ENCODE results near the gene HAUS7.

The HAUS7 gene

DNA sequence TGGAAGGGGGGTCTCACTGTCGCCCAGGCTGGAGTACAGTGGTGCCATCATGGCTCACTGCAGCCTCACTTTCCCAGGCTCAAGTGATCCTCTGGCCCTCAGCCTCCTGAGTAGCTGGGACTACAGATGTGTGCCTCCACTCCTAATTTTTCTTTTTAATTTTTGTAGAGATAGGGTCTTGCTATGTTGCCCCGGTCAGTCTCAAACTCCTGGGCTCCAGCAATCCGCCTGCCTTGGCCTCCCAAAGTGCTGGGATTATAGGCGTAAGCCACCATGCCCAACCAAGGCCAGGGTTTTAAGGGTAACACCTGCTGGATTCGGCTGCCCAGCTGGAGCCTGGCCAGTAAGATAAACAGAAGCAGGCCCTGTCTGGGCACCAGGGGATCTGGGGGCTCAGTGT lies 27.9 kb downstream of the HAUS7 start:
- DNase-seq (ENCODE audit: low read depth), result no peak
- TF ChIP-seq, protein P1, sequence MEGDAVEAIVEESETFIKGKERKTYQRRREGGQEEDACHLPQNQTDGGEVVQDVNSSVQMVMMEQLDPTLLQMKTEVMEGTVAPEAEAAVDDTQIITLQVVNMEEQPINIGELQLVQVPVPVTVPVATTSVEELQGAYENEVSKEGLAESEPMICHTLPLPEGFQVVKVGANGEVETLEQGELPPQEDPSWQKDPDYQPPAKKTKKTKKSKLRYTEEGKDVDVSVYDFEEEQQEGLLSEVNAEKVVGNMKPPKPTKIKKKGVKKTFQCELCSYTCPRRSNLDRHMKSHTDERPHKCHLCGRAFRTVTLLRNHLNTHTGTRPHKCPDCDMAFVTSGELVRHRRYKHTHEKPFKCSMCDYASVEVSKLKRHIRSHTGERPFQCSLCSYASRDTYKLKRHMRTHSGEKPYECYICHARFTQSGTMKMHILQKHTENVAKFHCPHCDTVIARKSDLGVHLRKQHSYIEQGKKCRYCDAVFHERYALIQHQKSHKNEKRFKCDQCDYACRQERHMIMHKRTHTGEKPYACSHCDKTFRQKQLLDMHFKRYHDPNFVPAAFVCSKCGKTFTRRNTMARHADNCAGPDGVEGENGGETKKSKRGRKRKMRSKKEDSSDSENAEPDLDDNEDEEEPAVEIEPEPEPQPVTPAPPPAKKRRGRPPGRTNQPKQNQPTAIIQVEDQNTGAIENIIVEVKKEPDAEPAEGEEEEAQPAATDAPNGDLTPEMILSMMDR (IDR thresholded peaks at IDR 0.05; ENCODE audit: low read depth, low read length, missing control alignments), result no peak
- no peak overlapping the region for H3K4me3 ChIP-seq (ENCODE audit: low read depth, low read length)

DNA sequence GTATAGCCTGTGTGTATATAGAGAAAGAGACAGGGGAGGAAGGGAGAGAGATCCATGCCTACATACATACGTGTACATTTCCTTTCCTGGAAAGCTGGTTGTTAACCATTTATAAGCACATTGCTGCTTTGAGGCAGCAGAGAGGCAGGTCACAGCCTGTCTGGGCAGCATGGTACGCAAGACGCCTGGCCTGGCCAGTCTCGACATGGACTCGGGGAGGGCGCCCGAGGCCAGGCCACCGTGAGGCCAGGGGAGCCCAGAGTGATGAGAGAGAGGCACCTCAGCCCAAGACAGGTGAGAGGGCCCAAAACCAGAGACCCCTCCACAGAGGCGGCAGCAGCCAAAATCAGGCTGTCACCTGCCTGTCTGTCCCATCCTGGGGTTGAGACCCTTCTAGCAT lies 28.4 kb downstream of the HAUS7 start:
- TF ChIP-seq, protein P1 (IDR thresholded peaks at IDR 0.05; ENCODE audit: low read depth, low read length, missing control alignments), result no peak
- no peak for DNase-seq (ENCODE audit: low read depth)
- H3K4me3 ChIP-seq (ENCODE audit: low read depth, low read length), result no peak overlapping the region

DNA sequence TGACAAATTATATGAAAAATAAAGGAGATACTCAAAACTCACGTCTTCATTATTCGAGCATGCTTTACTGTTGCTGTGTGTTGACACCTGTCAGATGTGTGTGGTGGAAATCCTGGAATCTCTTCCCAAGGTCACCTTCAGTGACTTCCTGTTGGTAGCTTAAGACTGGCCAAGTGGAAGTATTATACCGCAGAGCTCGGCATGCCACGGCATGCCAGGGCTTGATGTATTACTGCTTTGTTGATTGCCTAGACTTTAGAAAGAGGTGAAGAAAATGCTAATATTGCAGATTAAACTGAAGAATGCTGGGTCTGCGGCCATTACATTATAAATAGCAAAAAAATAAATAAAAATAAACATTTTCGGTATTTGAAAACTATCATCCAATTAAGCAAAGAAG lies 29.1 kb downstream of the HAUS7 start:
- TF ChIP-seq, protein P1 (IDR thresholded peaks at IDR 0.05; ENCODE audit: low read depth, low read length, missing control alignments), result no peak
- DNase-seq (ENCODE audit: low read depth), result no peak
- no peak overlapping the region for H3K4me3 ChIP-seq (ENCODE audit: low read depth, low read length)

DNA sequence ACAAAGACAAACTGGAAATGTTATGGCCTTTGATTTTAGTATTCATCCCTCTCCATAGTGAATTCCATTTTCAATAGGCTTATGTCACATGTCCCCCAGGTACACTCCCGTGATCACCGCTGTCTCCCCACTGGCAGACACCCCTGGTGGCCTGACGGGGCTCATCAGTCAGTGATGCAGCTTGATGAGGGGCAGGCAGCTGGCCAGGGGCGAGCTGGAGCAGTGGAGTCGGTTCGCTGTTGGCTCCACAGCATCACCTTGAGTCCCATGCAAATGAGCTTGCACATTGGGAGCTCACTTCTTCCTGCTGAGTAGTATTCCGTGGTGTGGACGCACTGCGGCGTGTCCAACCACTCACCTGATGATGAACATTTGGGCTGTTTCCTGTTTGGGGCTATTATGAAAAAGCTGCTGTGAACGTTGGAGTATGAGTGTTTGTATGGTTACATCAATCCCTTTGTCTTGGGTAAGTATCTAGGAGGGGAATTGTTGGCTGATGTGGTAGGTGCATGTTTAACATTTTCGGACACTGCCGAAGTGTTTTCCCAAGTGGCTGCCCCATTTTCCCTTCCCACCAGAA lies 29.7 kb downstream of the HAUS7 start:
- TF ChIP-seq, protein P1 (IDR thresholded peaks at IDR 0.05; ENCODE audit: low read depth, low read length, missing control alignments), result no peak
- DNase-seq (ENCODE audit: low read depth), result no peak
- H3K4me3 ChIP-seq (ENCODE audit: low read depth, low read length), result no peak overlapping the region

DNA sequence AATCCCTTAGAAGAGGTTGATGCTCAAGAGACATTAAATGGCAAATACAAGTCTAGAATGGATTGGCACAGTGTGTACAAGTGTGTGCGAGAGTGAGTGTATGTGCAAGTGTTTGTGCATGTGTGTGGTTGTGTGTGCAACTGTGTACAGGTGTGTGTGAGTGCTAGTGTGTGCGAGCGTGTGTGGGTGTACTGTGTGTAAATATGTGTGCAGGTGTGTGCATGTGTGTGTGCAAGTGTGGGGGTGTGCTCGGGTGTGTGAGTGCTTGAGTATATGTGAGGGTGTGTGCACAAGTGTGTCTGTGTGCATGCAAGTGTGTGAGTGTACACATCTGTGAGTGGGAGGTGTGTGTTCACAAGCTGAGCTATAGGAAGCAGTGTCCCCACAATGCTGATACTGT lies 30.4 kb downstream of the HAUS7 start:
- TF ChIP-seq, protein P1 (IDR thresholded peaks at IDR 0.05; ENCODE audit: low read depth, low read length, missing control alignments), result no peak
- DNase-seq (ENCODE audit: low read depth), result no peak
- no peak overlapping the region for H3K4me3 ChIP-seq (ENCODE audit: low read depth, low read length)

DNA sequence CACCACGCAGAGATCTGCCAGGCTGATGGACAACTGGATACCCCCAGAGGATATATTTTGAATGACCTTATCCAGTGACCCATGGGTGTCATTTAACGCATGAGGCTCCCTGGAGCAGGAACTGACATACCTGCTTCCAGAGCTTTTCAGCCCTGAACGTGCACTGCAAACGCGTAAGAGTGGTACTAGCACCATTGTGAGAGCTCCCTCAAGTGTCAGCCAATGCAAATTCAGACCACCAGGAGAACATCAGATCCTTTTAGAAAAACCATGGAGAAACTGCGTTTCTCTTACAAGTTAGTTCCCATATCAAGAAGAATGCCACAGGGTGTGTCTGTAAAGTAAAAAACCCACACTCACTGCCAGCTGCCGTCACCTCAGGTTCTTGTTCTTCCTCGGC lies 31.8 kb downstream of the HAUS7 start:
- no peak overlapping the region for H3K4me3 ChIP-seq (ENCODE audit: low read depth, low read length)
- TF ChIP-seq, protein P1 (IDR thresholded peaks at IDR 0.05; ENCODE audit: low read depth, low read length, missing control alignments), result peak; percentile 9
- DNase-seq (ENCODE audit: low read depth), result no peak

DNA sequence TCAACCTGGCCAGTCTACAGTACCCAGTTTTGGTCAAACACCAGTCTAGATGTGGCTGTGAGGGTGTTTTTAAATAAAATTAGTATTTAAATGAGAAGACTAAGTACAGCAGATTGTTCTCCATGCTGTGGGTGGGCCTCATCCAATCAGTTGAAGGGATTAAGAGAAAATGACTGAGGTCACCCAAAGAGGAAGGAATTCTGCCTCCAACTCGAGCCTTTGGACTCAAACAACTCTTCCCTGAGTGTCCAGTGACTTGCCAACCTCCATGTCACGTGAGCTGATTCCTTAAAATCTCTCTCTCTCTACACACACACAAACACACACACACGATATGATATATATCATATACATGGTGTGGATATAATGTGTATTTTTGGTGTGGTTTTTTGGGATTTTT lies 34.5 kb downstream of the HAUS7 start:
- no peak overlapping the region for H3K4me3 ChIP-seq (ENCODE audit: low read depth, low read length)
- TF ChIP-seq, protein P1 (IDR thresholded peaks at IDR 0.05; ENCODE audit: low read depth, low read length, missing control alignments), result no peak
- no peak for DNase-seq (ENCODE audit: low read depth)

Data from GM12864 (cell line).